Kidney tubule cell (primary cell): Measurements from ENCODE around the gene PRDX3.

Experiments
- DNase-seq: peaks from one replicate; pipeline ENCODE4 v3.0.0-alpha.2; 2018; ENCODE audit warnings: low spot score

The PRDX3 gene

GRCh38 chr10:119178372-119179119 is at the start of gene PRDX3:
Gene PRDX3, minus strand, starts transcription at chr10:119178812. Its CDS starts 22 bp downstream, at chr10:119178790.
- peak; percentile 92 for DNase-seq

- DNase-seq: no peak
Measured at GRCh38 chr10:119227825-119228224, 49.2 kb upstream of the PRDX3 start.

GRCh38 chr10:119225083-119225658 is 46.6 kb upstream of the PRDX3 start:
- no peak for DNase-seq

- DNase-seq: no peak
Measured at GRCh38 chr10:119222966-119223386, 44.4 kb upstream of the PRDX3 start.

- DNase-seq: no peak
Measured at GRCh38 chr10:119222537-119222936, 43.9 kb upstream of the PRDX3 start.

- no peak for DNase-seq
Measured at GRCh38 chr10:119221666-119222065, 43.1 kb upstream of the PRDX3 start.

- no peak for DNase-seq
Measured at GRCh38 chr10:119221201-119221600, 42.6 kb upstream of the PRDX3 start.

- DNase-seq: no peak
Measured at GRCh38 chr10:119219871-119220270, 41.3 kb upstream of the PRDX3 start.

GRCh38 chr10:119217991-119218490 is 39.4 kb upstream of the PRDX3 start:
- DNase-seq: no peak

- no peak for DNase-seq
Measured at GRCh38 chr10:119217401-119217800, 38.8 kb upstream of the PRDX3 start.

- no peak for DNase-seq
Measured at GRCh38 chr10:119216127-119216526, 37.5 kb upstream of the PRDX3 start.

- DNase-seq: no peak
Measured at GRCh38 chr10:119215371-119215770, 36.8 kb upstream of the PRDX3 start.

- DNase-seq: no peak
Measured at GRCh38 chr10:119211625-119212441, 33.2 kb upstream of the PRDX3 start.

- no peak for DNase-seq
Measured at GRCh38 chr10:119211176-119211575, 32.6 kb upstream of the PRDX3 start.

- no peak for DNase-seq
Measured at GRCh38 chr10:119210633-119211032, 32.0 kb upstream of the PRDX3 start.

GRCh38 chr10:119209736-119210355 is 31.2 kb upstream of the PRDX3 start:
- no peak for DNase-seq

- peak; percentile 40 for DNase-seq
Measured at GRCh38 chr10:119209035-119209735, 30.6 kb upstream of the PRDX3 start.

GRCh38 chr10:119208553-119208940 is 29.9 kb upstream of the PRDX3 start:
- DNase-seq: peak; percentile 38

- peak; percentile 49 for DNase-seq
Measured at GRCh38 chr10:119207713-119208552, 29.3 kb upstream of the PRDX3 start.

GRCh38 chr10:119207366-119207666 is 28.7 kb upstream of the PRDX3 start, which contains the start of gene GRK5:
Gene GRK5, plus strand, starts transcription at chr10:119207571. Its CDS starts 347 bp downstream, at chr10:119207918.
- DNase-seq: peak; percentile 96
